HG02870 (cell line): ENCODE data around the gene RASGEF1B.
A peak's percentile ranks its signal among the peaks of the same experiment; 100 is the strongest.
"Not testable (repeated sequence)": the region's sequence is repeated elsewhere in the genome, so short reads cannot be mapped to it uniquely, and the experiment has no call there.

Experiments used
- ATAC-seq: cut with Tn5 transposase; IDR thresholded peaks from one replicate; pipeline ENCODE4 v1.9.1; 2021; ENCODE audit warnings: mild to moderate bottlenecking, moderate library complexity; ENCODE audit not compliant: unreplicated experiment

RASGEF1B gene

GRCh38 chr4:81498551-81499099 is 26.9 kb upstream of the RASGEF1B start:
- no peak for ATAC-seq

GRCh38 chr4:81498046-81498445 is 26.3 kb upstream of the RASGEF1B start:
- no peak for ATAC-seq

- no peak for ATAC-seq
These were observed 23.6 kb upstream of the RASGEF1B start for GRCh38 chr4:81495345-81495744.

- peak; percentile 73 for ATAC-seq
These were observed 22.3 kb upstream of the RASGEF1B start for GRCh38 chr4:81494031-81494431.

GRCh38 chr4:81492606-81493230 is 21.0 kb upstream of the RASGEF1B start:
- no peak for ATAC-seq

GRCh38 chr4:81491943-81492342 is 20.2 kb upstream of the RASGEF1B start:
- ATAC-seq, result peak; percentile 49

GRCh38 chr4:81490403-81491160 is 18.9 kb upstream of the RASGEF1B start:
- no peak for ATAC-seq

- ATAC-seq, result no peak
These were observed 14.8 kb upstream of the RASGEF1B start for GRCh38 chr4:81486502-81486901.

- ATAC-seq, result no peak
These were observed 13.7 kb upstream of the RASGEF1B start for GRCh38 chr4:81485310-81485980.

- no peak for ATAC-seq
These were observed 10.6 kb upstream of the RASGEF1B start for GRCh38 chr4:81482326-81482725.

GRCh38 chr4:81481151-81481550 is 9.4 kb upstream of the RASGEF1B start:
- no peak for ATAC-seq

GRCh38 chr4:81479573-81479972 is 7.9 kb upstream of the RASGEF1B start:
- not testable (repeated sequence) for ATAC-seq

- not testable (repeated sequence) for ATAC-seq
These were observed 1.9 kb upstream of the RASGEF1B start for GRCh38 chr4:81473331-81474265.

GRCh38 chr4:81472281-81473182 is 825 bp upstream of the RASGEF1B start:
- peak; percentile 49 for ATAC-seq

GRCh38 chr4:81471298-81471587 is 464 bp downstream of the RASGEF1B start:
- ATAC-seq, result no peak

- ATAC-seq, result no peak
These were observed 1.0 kb downstream of the RASGEF1B start for GRCh38 chr4:81470456-81471297.

GRCh38 chr4:81469781-81470455 is 1.8 kb downstream of the RASGEF1B start:
- no peak for ATAC-seq

GRCh38 chr4:81468678-81469077 is 3.0 kb downstream of the RASGEF1B start:
- no peak for ATAC-seq

GRCh38 chr4:81467672-81467964 is 4.1 kb downstream of the RASGEF1B start:
- no peak for ATAC-seq
